GM18867 (cell line): ENCODE data around the gene C2orf80.
"Not testable (repeated sequence)": the region's sequence is repeated elsewhere in the genome, so short reads cannot be mapped to it uniquely, and the experiment has no call there.

Experiments used
- ATAC-seq: cut with Tn5 transposase; IDR thresholded peaks from one replicate; pipeline ENCODE4 v1.9.1; 2021; ENCODE audit warnings: mild to moderate bottlenecking, moderate library complexity; ENCODE audit not compliant: unreplicated experiment

C2orf80 gene

GRCh38 chr2:208179028-208179609 is 10.7 kb downstream of the C2orf80 start:
- ATAC-seq = no peak

GRCh38 chr2:208175840-208176153 is 14.0 kb downstream of the C2orf80 start:
- ATAC-seq = no peak

GRCh38 chr2:208175069-208175839 is 14.6 kb downstream of the C2orf80 start:
- peak; percentile 99 for ATAC-seq

GRCh38 chr2:208174144-208174543 is 15.7 kb downstream of the C2orf80 start:
- ATAC-seq = no peak

GRCh38 chr2:208172125-208172524 is 17.7 kb downstream of the C2orf80 start:
- ATAC-seq = no peak

- ATAC-seq = no peak
Measured at GRCh38 chr2:208164951-208165755, 24.7 kb downstream of the C2orf80 start.

GRCh38 chr2:208163489-208163888 is 26.3 kb downstream of the C2orf80 start, which contains the start of gene CRYGA:
Gene CRYGA, minus strand, starts transcription at chr2:208163589. Its CDS starts 33 bp downstream, at chr2:208163556.
- no peak for ATAC-seq

- ATAC-seq = no peak
Measured at GRCh38 chr2:208156439-208156838, 33.4 kb downstream of the C2orf80 start.

- ATAC-seq = no peak
Measured at GRCh38 chr2:208153156-208153555, 36.7 kb downstream of the C2orf80 start.

GRCh38 chr2:208150956-208151355 is 38.9 kb downstream of the C2orf80 start:
- no peak for ATAC-seq

- ATAC-seq = no peak
Measured at GRCh38 chr2:208150094-208150493, 39.7 kb downstream of the C2orf80 start.

GRCh38 chr2:208148803-208149202 is 41.0 kb downstream of the C2orf80 start:
- ATAC-seq = no peak

GRCh38 chr2:208147759-208148158 is 42.1 kb downstream of the C2orf80 start:
- ATAC-seq = no peak

GRCh38 chr2:208147008-208147407 is 42.8 kb downstream of the C2orf80 start:
- no peak for ATAC-seq

GRCh38 chr2:208146006-208146405 is 43.8 kb downstream of the C2orf80 start, which contains the start of gene CRYGB:
Gene CRYGB, minus strand, starts transcription at chr2:208146158. Its CDS starts 38 bp downstream, at chr2:208146120.
- ATAC-seq = no peak

GRCh38 chr2:208142925-208143799 is 46.7 kb downstream of the C2orf80 start:
- no peak for ATAC-seq

GRCh38 chr2:208142240-208142924 is 47.4 kb downstream of the C2orf80 start:
- ATAC-seq = no peak

GRCh38 chr2:208139447-208139846 is 50.4 kb downstream of the C2orf80 start:
- no peak for ATAC-seq

GRCh38 chr2:208138334-208138733 is 51.5 kb downstream of the C2orf80 start:
- ATAC-seq = not testable (repeated sequence)

- no peak for ATAC-seq
Measured at GRCh38 chr2:208136716-208137094, 53.1 kb downstream of the C2orf80 start.
